ENCODE measurements around the gene C1orf116. TPM values are rescaled to one million over a fixed set of nuclear protein-coding genes. Genes with fewer than 3 reads are reported as not detected.

Gene C1orf116
- total RNA-seq, 4 donors from 2014 or later = 0.13 to 0.16 TPM; not detected in 2

- DNase-seq (ENCODE audit: low spot score) (no peak), ATAC-seq (ENCODE audit: low FRiP score) (no peak)
- TF ChIP-seq CTCF (IDR thresholded peaks at IDR 0.05) = no peak
These were observed 29.8 kb downstream of the C1orf116 start for GRCh38 chr1:207002724-207003146.

- no peak for DNase-seq (ENCODE audit: low spot score)
- ATAC-seq (ENCODE audit: low FRiP score) = no peak
- no peak for TF ChIP-seq CTCF (IDR thresholded peaks at IDR 0.05)
These were observed 30.9 kb downstream of the C1orf116 start for GRCh38 chr1:207001492-207002245.

DNA sequence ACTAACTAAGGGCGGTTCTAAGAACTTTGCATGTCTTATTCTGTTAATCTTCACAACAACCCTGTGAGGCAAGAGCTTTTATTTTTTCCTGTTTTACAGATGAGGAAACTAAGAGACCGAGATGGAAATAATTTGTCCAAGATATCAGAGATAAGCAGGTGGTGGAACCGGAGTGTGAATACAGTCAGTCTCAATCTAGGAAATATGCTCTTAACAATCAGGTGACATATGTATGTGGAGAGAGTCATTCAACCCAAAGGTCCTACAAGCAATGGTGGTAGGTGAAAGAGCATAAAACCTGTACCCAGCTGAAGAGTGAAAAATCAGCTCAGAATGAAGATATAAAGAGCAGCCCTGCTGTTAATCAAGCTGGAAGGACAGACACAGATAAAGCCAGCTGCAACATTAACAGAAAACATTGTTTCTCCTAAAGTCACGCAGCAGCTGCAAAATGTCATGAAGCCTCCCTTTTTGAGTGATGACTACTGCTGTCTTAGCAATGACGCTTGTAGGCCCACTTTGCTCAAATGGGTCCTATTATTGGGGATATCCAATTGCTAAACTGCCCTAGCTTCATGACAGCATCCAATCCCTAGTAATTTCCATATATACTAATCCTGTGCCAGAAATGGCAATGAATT lies 31.8 kb downstream of the C1orf116 start:
- TF ChIP-seq CTCF (IDR thresholded peaks at IDR 0.05) = no peak
- ATAC-seq (ENCODE audit: low FRiP score) = no peak
- no peak for DNase-seq (ENCODE audit: low spot score)

GRCh38 chr1:206998816-206999215 lies 33.7 kb downstream of the C1orf116 start:
- ATAC-seq (ENCODE audit: low FRiP score) (no peak), DNase-seq (ENCODE audit: low spot score) (no peak)
- TF ChIP-seq CTCF (IDR thresholded peaks at IDR 0.05) = no peak

- no peak for TF ChIP-seq CTCF (IDR thresholded peaks at IDR 0.05)
- ATAC-seq (ENCODE audit: low FRiP score) = no peak
These were observed 39.8 kb downstream of the C1orf116 start for GRCh38 chr1:206992790-206993189.

DNA sequence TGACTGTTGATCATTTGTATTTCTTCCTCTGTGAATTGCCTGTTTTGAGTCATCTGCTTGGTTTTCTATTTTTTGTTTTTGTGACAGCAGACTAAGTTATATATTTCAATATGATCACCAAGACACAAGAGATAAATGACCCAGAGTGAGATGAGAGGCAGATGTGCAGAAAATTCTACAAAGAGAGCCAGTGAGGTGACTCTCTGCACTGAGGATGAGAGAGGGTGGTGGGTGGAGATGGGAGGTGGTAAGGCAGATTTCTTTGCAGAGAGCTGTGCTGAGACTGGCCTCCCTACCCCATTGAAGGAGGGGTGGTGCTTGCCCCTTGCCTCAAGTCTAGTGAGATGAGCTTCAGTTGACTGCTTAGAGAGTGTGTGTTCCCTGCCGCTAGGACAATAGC lies 44.7 kb downstream of the C1orf116 start:
- no peak for DNase-seq (ENCODE audit: low spot score)
- ATAC-seq (ENCODE audit: low FRiP score) = no peak
- TF ChIP-seq CTCF (IDR thresholded peaks at IDR 0.05) = no peak

More at GRCh38 chr1:206992790-206993189, 39.8 kb downstream of the C1orf116 start:
- DNase-seq (ENCODE audit: low spot score) = no peak

DNA sequence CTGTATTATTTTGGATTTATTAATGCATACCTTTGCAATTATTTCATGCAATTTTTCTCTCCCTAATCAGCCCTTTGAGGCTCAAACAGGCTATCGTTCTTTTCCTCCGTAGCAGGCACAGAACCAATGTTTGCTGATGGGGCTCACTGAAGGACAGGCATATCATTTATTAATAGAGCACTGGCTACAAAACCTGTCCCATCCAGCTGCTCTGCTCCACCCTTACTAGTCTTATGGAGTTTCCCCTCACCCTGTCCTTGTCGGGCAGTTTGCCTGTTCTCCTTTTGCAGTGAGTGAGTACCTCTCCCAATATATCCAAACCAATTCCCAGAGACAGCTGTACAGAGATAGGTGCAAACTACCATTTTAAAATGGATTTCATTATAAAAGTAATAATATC lies 45.7 kb downstream of the C1orf116 start:
- no peak for TF ChIP-seq CTCF (IDR thresholded peaks at IDR 0.05)
- ATAC-seq (ENCODE audit: low FRiP score) = no peak
- no peak for DNase-seq (ENCODE audit: low spot score)

All from omental fat pad (tissue), 4 donors.